Ishikawa (cell line): ENCODE data around the gene GTF2H4.

Source experiments
- CEBPB ChIP-seq: IDR thresholded peaks from 2 replicates; pipeline ENCODE4 v1.6.1; 2012
- CREB1 ChIP-seq: IDR thresholded peaks from 2 replicates; pipeline ENCODE4 v1.6.1; 2012; ENCODE audit warnings: low read depth
- EGR1 ChIP-seq: IDR thresholded peaks from 2 replicates; pipeline ENCODE4 v1.6.1; 2012
- EP300 ChIP-seq: IDR thresholded peaks from 2 replicates; pipeline ENCODE4 v1.6.1; 2012; ENCODE audit warnings: borderline replicate concordance
- FOXM1 ChIP-seq: IDR thresholded peaks from 2 replicates; pipeline ENCODE4 v1.6.1; 2012; ENCODE audit warnings: low read depth, borderline replicate concordance
- MAX ChIP-seq: IDR thresholded peaks from 2 replicates; pipeline ENCODE4 v1.6.1; 2012
- NFIC ChIP-seq: IDR thresholded peaks from 2 replicates; pipeline ENCODE4 v1.6.1; 2012
- RAD21 ChIP-seq: IDR thresholded peaks from 2 replicates; pipeline ENCODE4 v1.6.1; 2012; ENCODE audit warnings: low read depth
- TAF1 ChIP-seq: IDR thresholded peaks from 2 replicates; pipeline ENCODE4 v1.6.1; 2012; ENCODE audit warnings: low read depth, mild to moderate bottlenecking
- TCF12 ChIP-seq: IDR thresholded peaks from 2 replicates; pipeline ENCODE4 v1.6.1; 2012; ENCODE audit warnings: low read depth
- TEAD4 ChIP-seq: IDR thresholded peaks from 2 replicates; pipeline ENCODE4 v1.6.1; 2012
- USF1 ChIP-seq: IDR thresholded peaks from 2 replicates; pipeline ENCODE4 v1.6.1; 2012
- YY1 ChIP-seq: IDR thresholded peaks from 2 replicates; pipeline ENCODE4 v1.6.1; 2012; ENCODE audit warnings: low read depth
- ZBTB7A ChIP-seq: IDR thresholded peaks from 2 replicates; pipeline ENCODE4 v1.6.1; 2012; ENCODE audit warnings: low read depth
- TF ChIP-seq, protein P1 (sequence below): IDR thresholded peaks from 2 replicates; pipeline ENCODE4 v1.6.1; 2012; ENCODE audit warnings: low read depth, mild to moderate bottlenecking

Gene GTF2H4

GRCh38 chr6:30884521-30885480 lies 23.2 kb upstream of the GTF2H4 start:
- TF ChIP-seq TCF12 (no peak), USF1 (no peak), CEBPB (no peak), FOXM1 (no peak), MAX (no peak), RAD21 (no peak), CREB1 (no peak), TEAD4 (no peak), EP300 (no peak), TAF1 (no peak), ZBTB7A (no peak), YY1 (no peak), EGR1 (no peak), NFIC (no peak)
- TF ChIP-seq, protein P1, sequence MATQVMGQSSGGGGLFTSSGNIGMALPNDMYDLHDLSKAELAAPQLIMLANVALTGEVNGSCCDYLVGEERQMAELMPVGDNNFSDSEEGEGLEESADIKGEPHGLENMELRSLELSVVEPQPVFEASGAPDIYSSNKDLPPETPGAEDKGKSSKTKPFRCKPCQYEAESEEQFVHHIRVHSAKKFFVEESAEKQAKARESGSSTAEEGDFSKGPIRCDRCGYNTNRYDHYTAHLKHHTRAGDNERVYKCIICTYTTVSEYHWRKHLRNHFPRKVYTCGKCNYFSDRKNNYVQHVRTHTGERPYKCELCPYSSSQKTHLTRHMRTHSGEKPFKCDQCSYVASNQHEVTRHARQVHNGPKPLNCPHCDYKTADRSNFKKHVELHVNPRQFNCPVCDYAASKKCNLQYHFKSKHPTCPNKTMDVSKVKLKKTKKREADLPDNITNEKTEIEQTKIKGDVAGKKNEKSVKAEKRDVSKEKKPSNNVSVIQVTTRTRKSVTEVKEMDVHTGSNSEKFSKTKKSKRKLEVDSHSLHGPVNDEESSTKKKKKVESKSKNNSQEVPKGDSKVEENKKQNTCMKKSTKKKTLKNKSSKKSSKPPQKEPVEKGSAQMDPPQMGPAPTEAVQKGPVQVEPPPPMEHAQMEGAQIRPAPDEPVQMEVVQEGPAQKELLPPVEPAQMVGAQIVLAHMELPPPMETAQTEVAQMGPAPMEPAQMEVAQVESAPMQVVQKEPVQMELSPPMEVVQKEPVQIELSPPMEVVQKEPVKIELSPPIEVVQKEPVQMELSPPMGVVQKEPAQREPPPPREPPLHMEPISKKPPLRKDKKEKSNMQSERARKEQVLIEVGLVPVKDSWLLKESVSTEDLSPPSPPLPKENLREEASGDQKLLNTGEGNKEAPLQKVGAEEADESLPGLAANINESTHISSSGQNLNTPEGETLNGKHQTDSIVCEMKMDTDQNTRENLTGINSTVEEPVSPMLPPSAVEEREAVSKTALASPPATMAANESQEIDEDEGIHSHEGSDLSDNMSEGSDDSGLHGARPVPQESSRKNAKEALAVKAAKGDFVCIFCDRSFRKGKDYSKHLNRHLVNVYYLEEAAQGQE: no peak

- no peak for TF ChIP-seq YY1
- TF ChIP-seq CEBPB: no peak
- TF ChIP-seq EP300: no peak
- 0 out of 2 replicates have a peak, but pooled peaks have one; percentile 12 for TF ChIP-seq EGR1
- TF ChIP-seq TAF1: no peak
- no peak for TF ChIP-seq ZBTB7A
- peak; percentile 31; the same call in 1 of the 2 replicates for TF ChIP-seq MAX
Measured at GRCh38 chr6:30885481-30885998, 22.5 kb upstream of the GTF2H4 start.

- TF ChIP-seq MAX (no peak), TEAD4 (peak; percentile 45; the same call in 1 of the 2 replicates), EGR1 (no peak), EP300 (no peak)
Measured at GRCh38 chr6:30885999-30886896, 21.8 kb upstream of the GTF2H4 start.

GRCh38 chr6:30886897-30887255 lies 21.1 kb upstream of the GTF2H4 start:
- no peak for TF ChIP-seq TAF1
- TF ChIP-seq CEBPB: no peak
- TF ChIP-seq CREB1: no peak
- TF ChIP-seq EP300: no peak
- no peak for TF ChIP-seq YY1
- TF ChIP-seq, protein P1: no peak
- no peak for TF ChIP-seq TEAD4
- no peak for TF ChIP-seq NFIC
- no peak for TF ChIP-seq FOXM1
- no peak for TF ChIP-seq TCF12
- TF ChIP-seq RAD21: no peak
- TF ChIP-seq EGR1: no peak
- TF ChIP-seq USF1: no peak
- no peak for TF ChIP-seq ZBTB7A
- no peak for TF ChIP-seq MAX
